Panc1 (cell line): ENCODE measurements around the gene LHFPL3.

Experiments
- POLR2AphosphoS5 ChIP-seq: IDR thresholded peaks from 2 replicates; pipeline ENCODE4 v1.6.1; 2012; ENCODE audit warnings: mild to moderate bottlenecking, low read depth, low read length, moderate library complexity
- SIN3A ChIP-seq: IDR thresholded peaks from 2 replicates; pipeline ENCODE4 v1.6.1; 2012; ENCODE audit warnings: low read depth, mild to moderate bottlenecking, low read length, moderate library complexity, borderline replicate concordance; ENCODE audit not compliant: insufficient read depth
- TF ChIP-seq, protein P1 (sequence below): fragments of 450-650 bp; IDR thresholded peaks from 2 replicates; pipeline ENCODE4 v1.5.1; 2017; ENCODE audit warnings: mild to moderate bottlenecking

DNA sequence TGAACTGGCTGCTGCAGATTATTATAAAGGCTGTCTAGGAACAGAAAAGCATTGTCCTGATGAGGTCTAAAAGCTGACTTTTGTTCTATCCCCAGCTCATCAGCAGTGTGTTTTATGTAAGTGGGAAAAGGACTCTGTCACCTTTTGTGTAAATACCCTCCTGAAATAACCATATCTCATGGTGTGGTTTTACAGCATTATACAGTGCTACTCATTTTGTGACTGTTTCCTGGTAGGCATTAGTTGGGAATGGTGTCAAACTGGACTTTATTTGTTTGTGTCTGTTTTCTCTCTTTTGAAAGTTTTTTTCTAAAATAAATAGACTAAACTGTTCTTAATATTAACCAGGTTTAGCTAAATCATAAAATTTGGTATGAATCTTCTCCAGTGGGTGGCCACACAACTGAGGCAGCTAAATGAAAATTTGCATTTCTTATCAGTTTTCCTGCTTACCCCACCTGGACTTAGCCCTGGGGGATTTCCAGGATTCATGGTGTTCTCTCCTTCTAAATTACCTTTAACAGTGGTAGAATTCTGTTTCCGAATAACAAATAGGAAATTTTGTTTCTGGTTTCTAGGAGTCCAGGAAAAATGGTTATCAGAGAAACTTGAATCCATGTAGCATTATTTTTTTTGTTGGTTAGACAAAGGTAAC is 140.9 kb downstream of the LHFPL3 start:
- TF ChIP-seq, protein P1, sequence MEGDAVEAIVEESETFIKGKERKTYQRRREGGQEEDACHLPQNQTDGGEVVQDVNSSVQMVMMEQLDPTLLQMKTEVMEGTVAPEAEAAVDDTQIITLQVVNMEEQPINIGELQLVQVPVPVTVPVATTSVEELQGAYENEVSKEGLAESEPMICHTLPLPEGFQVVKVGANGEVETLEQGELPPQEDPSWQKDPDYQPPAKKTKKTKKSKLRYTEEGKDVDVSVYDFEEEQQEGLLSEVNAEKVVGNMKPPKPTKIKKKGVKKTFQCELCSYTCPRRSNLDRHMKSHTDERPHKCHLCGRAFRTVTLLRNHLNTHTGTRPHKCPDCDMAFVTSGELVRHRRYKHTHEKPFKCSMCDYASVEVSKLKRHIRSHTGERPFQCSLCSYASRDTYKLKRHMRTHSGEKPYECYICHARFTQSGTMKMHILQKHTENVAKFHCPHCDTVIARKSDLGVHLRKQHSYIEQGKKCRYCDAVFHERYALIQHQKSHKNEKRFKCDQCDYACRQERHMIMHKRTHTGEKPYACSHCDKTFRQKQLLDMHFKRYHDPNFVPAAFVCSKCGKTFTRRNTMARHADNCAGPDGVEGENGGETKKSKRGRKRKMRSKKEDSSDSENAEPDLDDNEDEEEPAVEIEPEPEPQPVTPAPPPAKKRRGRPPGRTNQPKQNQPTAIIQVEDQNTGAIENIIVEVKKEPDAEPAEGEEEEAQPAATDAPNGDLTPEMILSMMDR: no peak
- TF ChIP-seq SIN3A (no peak), POLR2AphosphoS5 (no peak)
